GM18511 (cell line): ENCODE measurements around the gene PRR27.
A peak's percentile ranks its signal among the peaks of the same experiment; 100 is the strongest.

Experiments used
- ATAC-seq: cut with Tn5 transposase; IDR thresholded peaks from one replicate; pipeline ENCODE4 v1.9.1; 2021; ENCODE audit warnings: mild to moderate bottlenecking, moderate library complexity; ENCODE audit not compliant: unreplicated experiment

PRR27 gene

DNA sequence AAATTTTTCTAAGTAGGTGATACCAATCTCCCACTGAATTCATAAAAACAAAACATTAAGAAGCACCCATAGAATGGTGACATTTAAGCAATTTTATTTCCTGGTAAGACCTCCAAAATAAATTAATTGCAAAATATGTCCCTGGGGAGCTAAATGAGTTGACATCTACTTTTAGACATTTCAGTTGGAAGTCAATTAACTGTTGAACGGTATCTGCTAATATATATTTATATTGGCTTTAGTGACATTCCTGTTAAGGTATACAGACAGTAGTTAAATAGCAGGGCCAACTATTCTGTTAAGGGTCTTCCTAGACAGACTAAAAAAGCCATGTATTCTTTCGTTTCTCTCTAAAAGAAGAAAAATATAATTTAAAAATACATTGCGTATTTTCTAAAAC, at the start of gene PRR27:
Gene PRR27, plus strand, starts transcription at position 301 of the 400 bp plus-strand sequence. CDS start 139 bp downstream, outside the sequence.
- ATAC-seq: no peak

DNA sequence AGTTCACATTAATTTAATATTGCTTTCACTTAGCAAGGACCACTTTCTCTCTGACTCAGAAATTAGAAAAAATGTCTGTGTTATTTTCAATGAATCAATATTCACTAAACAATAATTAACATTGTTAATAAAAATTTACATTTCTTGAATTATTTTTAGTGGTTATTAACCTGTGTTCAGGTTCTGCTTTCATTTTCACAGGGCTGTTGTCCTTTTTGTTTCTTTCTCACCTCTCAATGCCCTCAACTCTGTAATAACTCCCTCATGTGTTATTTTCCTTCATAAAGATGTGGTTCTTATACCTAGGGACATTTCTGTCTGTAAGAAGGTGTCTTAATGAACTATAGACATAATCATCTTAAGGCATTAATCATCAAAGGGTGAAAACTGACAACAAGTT, 43.1 kb upstream of the PRR27 start:
- peak; percentile 46 for ATAC-seq

DNA sequence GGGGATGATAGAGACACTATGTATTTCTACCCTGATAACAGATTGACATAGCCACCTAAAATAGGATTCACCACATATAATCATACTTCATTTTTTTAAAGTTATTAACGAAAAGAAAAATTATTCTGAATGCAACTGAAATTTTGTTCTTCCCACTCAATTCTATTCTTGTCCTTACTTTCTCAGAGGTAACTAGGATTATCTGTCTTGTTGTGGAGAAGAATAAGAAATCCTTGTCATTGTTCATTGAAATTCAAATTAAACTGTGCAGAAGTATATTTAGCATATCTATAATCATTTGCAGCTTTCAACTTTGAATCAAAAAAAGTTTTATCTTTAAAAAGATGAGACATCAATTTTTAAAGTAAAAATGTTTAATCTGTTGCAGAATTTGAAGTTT, 40.4 kb upstream of the PRR27 start:
- ATAC-seq: no peak

DNA sequence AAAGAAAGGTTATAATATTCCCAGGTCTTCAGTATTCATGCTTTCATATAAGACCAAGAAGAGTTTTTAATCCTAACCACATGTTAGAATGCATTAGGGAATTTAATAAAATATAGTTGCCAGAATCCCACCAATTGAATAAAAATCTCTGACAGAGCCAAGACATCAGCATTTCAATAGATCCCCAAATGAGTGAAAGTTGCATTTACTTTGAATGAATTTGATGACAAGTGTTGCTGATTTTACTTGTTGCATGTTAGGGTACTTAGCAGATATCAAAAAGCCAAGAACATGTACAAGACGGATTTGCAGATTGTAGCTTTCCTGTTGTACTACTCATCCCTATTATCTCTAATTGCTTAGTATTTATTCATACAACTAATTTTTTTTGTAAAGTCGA, 39.9 kb upstream of the PRR27 start:
- ATAC-seq: no peak

DNA sequence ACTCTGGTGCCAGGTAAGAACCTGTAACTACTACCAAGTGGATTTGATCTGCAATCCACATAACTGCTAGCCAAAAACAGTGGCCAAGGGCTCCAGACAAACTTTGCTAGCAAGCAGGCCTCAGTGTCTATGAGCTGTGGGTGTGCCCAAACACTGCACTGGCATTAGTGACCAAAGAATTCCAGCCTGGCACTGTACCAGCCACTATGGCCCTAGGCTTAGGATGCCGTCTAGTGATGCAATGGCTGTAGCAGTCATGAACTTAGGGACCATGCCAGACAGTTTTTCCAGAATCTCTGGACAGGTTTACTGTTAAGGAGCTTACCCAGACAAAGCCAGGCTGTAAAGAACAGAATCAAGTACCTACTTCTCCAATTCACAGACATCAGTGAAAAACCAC, 33.7 kb upstream of the PRR27 start:
- no peak for ATAC-seq

DNA sequence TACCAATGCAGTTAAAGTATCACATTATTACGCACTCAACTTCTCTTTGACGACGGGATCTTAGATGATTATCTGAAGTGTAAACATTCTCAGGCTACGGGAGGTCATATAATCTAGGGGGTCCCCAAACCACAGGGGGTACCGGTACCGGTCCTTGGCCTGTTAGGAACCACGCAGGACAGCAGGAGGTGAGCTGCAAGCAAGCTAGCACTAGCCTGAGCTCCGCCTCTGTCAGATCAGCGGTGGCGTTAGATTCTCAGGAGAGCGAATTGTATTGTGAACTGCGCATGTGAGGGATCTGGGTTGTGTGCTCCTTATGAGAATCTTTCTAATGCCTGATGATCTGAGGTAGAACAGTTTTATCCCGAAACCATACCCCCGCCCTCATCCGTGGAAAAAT, 20.6 kb upstream of the PRR27 start:
- ATAC-seq: no peak

DNA sequence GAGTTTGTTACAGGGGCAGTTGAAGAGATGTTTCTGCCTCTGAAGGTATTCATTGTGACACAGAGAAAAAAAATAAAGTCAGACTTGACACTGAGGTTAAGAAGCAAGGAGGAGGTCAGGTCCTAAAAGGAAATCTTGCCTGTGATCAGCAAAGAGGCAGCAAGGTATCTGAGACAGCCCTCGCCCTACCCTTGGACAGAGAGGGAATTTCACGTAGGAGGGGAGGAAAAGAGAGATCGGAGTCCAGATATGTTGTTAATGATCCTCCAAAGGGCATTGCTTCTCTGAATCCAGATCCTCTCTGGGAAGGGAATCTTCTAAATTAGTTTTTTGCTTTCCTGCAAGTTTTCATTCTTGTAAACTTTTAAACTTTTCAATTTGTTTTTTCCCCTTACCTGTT, 15.3 kb upstream of the PRR27 start:
- no peak for ATAC-seq

DNA sequence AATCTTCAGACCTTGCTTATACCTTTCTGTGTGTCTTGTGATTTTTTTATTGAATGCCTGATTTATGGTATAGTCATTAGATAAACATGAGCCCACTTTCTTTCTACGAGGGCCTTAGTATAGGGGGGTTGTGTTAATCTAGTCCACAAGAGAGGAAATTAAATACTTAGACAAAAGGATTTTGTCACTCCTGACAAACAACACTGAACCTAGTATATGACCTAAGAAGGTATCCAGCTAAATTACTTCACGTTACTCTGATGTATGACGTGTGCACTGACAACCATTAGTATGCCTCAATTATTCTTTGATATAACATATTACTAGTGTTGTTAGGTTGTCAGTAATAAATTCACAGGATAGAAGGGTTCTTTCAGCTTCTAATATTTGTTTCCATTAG, 2.8 kb upstream of the PRR27 start:
- ATAC-seq: no peak

DNA sequence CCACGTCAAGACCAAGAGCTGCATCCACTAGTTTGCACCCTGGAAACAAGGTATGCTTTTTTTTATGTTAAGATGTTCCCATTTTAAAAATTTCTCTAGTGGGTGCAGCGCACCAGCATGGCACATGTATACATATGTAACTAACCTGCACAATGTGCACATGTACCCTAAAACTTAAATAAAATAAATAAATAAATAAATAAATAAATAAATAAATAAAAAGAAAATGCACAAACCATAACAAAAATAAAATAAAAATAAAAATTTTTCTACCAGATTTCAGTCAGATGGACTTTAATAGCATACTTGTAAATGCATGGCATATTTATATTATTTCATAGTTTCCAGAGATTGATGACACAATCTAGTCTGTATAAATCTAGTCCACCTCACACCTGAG, 1.9 kb upstream of the PRR27 start:
- no peak for ATAC-seq

DNA sequence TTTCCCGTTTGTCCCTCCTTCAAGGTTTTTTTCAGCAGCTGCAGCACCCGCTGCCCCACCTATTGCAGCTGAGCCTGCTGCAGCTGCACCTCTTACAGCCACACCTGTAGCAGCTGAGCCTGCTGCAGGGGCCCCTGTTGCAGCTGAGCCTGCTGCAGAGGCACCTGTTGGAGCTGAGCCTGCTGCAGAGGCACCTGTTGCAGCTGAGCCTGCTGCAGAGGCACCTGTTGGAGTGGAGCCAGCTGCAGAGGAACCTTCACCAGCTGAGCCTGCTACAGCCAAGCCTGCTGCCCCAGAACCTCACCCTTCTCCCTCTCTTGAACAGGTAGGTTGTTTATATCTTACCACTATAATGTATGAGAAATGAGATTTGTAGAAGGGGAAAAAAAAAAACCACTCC, 4.5 kb downstream of the PRR27 start:
- ATAC-seq: no peak

DNA sequence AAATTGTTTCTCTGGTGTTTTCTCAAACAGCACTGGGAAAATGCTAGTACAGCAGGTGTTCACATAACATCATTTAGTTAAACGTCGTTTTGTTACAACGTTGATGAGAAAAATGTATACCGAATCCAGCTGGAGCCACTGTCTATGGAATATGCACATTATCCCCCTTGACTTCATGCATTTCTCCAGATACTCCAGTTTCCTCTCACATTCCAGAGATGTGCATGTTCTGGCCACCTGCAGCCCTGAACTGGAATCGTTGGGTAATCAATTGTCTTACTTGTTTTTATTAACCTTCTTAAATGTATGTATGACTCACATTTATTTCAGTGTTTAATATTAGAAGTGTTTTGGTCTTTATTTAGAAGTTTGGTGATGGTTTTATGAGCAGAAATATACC, 23.1 kb downstream of the PRR27 start:
- ATAC-seq: no peak

DNA sequence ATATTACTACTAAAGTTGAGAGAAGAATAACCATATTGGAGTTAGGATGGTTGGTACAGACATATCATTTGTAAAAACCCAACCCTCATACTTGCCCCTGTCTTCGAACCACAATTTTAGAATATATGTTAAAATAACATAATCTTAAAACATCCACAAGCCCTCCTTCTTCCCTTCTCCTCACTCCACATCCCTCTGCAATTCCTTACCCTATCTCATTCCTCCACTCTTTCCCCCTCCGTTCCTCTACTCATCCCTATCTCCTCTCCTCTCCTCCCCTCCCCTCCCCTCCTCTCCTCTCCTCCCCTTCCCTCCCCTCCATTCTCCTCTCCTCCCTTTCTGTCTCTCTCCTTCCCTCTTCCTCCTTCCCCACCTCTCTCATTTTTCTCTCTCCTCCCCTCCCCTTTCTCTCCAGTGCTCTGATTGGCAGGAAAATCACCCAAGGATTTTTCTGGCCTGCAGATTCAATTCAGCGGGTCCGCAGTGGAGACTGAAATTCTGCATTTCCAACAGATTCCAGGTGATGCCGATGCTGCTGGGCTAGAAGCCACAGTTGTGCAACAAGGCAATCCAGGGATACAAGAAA, 24.1 kb downstream of the PRR27 start:
- no peak for ATAC-seq

DNA sequence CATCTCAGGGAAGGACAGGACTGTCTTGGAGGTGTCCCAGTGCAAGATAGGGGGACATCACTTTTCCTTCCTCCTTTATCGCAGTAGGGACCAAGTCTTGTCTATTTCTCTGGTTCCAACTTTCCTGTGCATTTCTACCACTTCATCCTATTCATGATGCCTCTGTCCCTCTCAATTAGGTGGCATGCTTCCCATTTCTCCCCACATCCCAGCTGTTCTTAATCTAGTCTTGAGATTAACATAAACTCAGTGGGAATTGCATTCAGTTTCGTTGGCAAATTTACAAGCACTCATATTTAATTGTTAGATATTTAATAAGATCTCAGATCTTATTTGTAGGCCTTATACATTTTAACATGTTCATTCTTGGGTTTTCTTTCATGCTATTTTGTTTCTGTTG, 25.8 kb downstream of the PRR27 start:
- ATAC-seq: no peak

DNA sequence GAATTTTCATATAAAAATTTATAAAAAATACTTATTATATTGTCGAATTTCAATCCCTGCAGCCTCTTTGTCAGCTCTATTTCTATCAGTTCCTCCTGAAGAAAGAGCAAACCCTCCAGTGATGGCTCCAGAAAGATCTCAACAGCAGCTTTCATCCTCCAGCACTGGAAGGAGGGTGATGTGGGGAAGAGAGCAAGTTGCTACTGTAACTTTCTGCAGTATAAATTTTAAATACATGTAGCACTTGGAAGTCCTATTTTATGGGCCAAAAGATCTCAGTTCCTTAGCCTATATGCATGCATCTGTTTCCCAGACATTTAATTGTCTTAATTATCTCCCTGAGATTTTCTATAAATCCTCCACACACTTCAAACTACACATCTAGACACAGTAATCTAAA, 27.8 kb downstream of the PRR27 start:
- ATAC-seq: no peak

DNA sequence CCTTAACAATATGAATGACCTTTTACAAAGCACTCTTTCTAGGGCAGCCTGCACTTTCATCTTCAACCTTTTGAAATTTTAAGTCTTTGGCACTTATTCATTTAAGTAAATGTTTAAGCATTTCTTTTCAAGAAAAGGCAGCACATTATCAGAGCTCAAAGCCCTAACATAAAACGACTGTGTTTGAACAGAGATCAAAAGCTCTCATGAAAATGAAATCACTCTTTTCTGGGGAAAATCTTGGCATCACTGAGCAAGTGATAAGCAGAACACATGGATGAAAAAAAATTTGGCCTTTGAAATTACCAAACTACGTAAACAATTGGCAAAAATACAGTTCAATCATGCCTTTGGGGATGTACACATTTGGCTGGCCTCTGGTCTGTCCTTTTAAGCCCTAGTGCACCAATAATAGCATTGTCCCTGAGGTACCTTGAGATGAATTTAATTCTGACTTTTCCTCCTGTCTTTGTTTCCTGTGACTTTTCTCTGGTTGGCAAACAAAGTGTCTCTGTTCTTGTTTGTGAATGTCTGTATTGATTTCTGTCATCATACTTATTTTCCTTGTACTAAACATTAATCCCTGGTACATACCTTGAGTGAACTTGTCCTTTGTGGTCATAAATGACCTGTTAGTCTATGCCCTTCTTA, 28.6 kb downstream of the PRR27 start:
- ATAC-seq: no peak

DNA sequence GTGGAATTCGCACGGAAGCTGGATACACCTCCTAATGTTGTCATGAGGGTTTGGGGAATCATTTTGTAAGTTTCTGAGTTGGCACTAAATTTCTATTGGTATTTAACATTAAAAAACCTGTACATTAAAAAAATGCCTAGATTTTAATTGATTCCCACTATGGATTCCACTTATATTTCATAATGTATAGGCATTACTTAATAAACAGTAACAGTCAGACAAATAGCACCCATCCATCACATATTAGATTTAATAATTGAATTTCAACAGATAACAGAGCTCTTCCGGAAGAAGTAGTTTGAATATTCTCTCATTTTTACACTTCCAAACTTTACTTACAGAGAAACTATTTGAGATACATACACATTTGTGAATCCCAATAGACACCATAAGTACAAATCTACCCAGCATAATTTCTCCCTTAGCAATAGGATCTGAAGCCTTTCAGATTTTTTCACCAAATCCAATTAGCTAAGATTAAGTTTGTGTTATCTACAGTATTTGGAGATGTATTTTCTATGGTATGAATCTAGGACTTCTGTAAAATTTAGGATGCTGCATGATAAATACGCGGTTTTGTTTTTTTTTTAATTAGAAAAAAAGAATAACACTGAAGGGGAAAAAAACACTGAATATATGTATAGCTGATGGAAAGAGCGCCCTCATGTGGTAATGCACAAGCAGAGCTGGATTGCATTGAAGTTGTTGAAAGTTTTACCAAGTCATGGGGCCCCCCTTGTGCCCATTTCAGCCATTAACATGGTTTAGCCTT, 29.3 kb downstream of the PRR27 start:
- ATAC-seq: peak; percentile 84

DNA sequence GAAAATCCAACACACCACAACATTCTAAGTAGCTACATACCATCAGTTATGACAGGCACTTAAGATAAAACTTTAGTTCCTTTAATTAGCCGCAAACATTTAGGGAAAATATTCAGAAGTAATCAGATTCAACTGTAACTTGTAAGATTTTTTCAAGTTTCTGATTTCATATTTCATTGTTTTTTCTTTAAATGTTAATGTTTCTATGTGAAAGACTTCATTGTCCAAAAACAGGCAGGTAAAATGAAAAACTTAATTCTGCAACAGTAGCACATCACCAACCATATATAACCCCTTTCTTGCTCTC, 29.9 kb downstream of the PRR27 start:
- no peak for ATAC-seq

DNA sequence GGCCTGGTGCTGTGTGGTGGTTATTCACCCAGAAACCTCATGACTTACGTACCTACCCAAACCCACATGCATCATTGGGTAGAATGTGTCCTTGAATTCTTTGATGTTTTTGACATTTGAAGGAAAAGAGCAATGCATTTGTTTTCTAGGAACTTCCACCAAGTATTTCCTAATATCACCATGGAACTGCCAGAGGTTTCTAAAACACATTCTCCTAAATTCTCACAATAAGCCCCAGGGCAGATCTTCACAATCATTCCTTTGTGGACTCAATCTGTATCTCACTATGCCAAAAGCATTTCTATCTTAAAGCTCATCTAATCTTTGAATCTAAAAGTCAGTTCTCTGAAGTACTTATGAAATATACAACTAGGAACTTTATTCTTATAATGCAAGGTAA, 33.2 kb downstream of the PRR27 start:
- no peak for ATAC-seq

DNA sequence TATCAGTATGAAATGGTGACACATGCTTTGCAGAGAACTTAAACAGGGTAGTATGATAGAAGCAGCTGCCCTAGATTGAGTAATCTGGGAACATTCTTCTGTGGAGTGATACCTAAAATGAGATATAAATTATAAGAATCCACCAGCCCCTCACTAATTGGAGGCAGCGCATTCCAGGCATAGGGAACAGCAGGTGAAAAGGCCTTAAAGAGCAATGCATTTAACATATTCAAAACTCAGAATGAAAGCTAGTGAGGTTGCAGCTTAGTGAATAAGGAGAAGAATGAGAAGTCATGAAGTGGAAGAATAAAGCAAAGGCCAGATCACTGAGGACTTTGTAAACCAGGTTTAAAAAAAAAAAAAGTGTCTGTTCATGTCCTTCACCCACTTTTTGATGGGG, 36.5 kb downstream of the PRR27 start:
- ATAC-seq: no peak

DNA sequence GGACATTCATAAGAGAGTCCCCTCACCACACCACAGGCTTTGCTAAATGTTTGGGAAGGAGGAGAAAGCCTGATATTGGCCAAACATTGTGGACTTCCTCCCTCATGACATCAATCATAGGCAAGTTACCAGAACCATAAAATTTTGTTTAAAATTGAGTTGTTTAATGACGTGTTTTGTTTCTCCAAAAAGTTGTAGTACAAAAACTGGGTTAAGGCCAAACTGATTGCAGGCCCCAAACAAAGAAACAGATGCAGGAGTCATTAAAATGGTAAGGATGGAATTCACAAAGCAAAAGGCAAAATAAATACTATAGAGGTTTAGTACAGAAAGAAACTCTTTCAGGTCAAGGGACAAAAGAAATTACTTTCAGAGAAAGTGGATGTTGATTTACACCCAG, 37.6 kb downstream of the PRR27 start:
- ATAC-seq: no peak

DNA sequence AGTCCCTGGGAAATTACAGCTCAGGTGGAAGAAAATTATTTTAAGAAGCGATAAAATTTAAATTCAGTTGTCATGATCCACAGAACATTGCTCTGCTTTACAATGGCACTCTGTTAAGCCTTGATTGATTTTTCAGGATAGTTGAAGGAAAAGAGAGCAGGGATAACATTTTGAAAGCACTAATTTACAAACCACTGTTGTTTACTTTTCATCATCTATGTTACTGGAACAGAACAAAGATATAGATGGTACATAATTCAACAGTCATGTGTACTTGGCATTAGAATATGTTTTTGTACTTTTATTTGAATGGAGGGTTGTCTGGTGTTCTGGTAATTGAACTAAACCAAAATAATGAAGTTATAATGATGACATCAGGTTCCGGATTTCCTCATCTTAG, 38.9 kb downstream of the PRR27 start:
- ATAC-seq: no peak

DNA sequence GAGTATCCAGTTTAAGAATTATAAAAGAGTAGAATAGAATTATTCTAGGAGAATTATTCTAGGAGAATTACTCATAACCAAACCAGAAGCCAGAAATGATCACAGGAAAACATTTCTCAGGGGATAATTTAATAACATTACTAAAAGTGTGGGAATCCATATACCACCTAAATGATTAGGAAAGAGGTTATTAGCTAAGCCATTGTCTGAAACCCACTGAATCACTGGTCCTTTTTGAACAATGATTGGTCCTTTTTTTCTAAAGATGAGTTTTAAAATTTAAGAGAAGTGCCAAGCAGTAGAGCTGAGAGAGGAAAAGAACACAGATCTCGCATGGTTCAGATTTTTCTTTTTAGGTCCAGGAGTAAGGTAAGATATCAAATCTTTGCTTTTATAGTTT, 41.4 kb downstream of the PRR27 start, which contains the start of gene ODAM:
Gene ODAM, plus strand, starts transcription at position 301 of the 400 bp plus-strand sequence. CDS start 819 bp downstream, outside the sequence.
- no peak for ATAC-seq
